Neural cell (in vitro differentiated cells): Measurements from ENCODE around the gene PCDHGA5.
"Not testable (repeated sequence)": the region's sequence is repeated elsewhere in the genome, so short reads cannot be mapped to it uniquely, and the experiment has no call there.

Experiments
- EP300 ChIP-seq: fragments of 450-650 bp; conservative IDR thresholded peaks from 2 replicates; pipeline ENCODE4 v1.6.1; 2014; ENCODE audit warnings: antibody characterized with exemption, mild to moderate bottlenecking, moderate library complexity; ENCODE audit not compliant: poor library complexity, severe bottlenecking
- EZH2 ChIP-seq: fragments of 200-600, 300-800 bp; shearing (Covaris generic), sonication (generic); IDR thresholded peaks from 2 replicates; pipeline ENCODE4 v1.6.1; 2014; ENCODE audit warnings: antibody characterized with exemption, low read length, borderline replicate concordance, mild to moderate bottlenecking; ENCODE audit not compliant: insufficient read depth, poor library complexity, severe bottlenecking
- MXI1 ChIP-seq: fragments of 450-650 bp; conservative IDR thresholded peaks from 2 replicates; pipeline ENCODE4 v1.6.1; 2014; ENCODE audit warnings: antibody characterized with exemption, mild to moderate bottlenecking; ENCODE audit not compliant: poor library complexity, severe bottlenecking
- POLR2AphosphoS5 ChIP-seq: IDR thresholded peaks from 2 replicates; pipeline ENCODE4 v1.6.1; 2012
- RAD21 ChIP-seq: fragments of 450-650 bp; conservative IDR thresholded peaks from 2 replicates; pipeline ENCODE4 v1.6.1; 2014; ENCODE audit warnings: antibody characterized with exemption, mild to moderate bottlenecking, moderate library complexity
- SMC3 ChIP-seq: fragments of 450-650 bp; conservative IDR thresholded peaks from 2 replicates; pipeline ENCODE4 v1.6.1; 2014; ENCODE audit warnings: antibody characterized with exemption, mild to moderate bottlenecking, moderate library complexity; ENCODE audit not compliant: poor library complexity
- TF ChIP-seq, protein P1 (sequence below): fragments of 450-650 bp; IDR thresholded peaks from 2 replicates; pipeline ENCODE4 v1.5.1; 2014; ENCODE audit warnings: antibody characterized with exemption, mild to moderate bottlenecking, moderate library complexity; ENCODE audit not compliant: poor library complexity, severe bottlenecking
- TF ChIP-seq, protein P2 (sequence below): IDR thresholded peaks from 2 replicates; pipeline ENCODE4 v1.6.1; 2012; ENCODE audit warnings: borderline replicate concordance

DNA sequence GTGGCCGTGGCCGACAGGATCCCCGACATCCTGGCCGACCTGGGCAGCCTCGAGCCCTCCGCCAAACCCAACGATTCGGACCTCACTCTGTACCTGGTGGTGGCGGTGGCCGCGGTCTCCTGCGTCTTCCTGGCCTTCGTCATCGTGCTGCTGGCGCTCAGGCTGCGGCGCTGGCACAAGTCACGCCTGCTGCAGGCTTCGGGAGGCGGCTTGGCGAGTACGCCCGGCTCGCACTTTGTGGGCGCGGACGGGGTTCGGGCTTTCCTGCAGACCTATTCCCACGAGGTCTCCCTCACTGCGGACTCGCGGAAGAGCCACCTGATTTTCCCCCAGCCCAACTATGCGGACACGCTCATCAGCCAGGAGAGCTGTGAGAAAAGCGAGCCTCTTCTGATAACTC, 17.9 kb upstream of the PCDHGA5 start:
- TF ChIP-seq, protein P1, sequence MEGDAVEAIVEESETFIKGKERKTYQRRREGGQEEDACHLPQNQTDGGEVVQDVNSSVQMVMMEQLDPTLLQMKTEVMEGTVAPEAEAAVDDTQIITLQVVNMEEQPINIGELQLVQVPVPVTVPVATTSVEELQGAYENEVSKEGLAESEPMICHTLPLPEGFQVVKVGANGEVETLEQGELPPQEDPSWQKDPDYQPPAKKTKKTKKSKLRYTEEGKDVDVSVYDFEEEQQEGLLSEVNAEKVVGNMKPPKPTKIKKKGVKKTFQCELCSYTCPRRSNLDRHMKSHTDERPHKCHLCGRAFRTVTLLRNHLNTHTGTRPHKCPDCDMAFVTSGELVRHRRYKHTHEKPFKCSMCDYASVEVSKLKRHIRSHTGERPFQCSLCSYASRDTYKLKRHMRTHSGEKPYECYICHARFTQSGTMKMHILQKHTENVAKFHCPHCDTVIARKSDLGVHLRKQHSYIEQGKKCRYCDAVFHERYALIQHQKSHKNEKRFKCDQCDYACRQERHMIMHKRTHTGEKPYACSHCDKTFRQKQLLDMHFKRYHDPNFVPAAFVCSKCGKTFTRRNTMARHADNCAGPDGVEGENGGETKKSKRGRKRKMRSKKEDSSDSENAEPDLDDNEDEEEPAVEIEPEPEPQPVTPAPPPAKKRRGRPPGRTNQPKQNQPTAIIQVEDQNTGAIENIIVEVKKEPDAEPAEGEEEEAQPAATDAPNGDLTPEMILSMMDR, result not testable (repeated sequence)
- TF ChIP-seq SMC3, POLR2AphosphoS5, EP300, EZH2, RAD21, MXI1: not testable (repeated sequence)
- TF ChIP-seq, protein P2, sequence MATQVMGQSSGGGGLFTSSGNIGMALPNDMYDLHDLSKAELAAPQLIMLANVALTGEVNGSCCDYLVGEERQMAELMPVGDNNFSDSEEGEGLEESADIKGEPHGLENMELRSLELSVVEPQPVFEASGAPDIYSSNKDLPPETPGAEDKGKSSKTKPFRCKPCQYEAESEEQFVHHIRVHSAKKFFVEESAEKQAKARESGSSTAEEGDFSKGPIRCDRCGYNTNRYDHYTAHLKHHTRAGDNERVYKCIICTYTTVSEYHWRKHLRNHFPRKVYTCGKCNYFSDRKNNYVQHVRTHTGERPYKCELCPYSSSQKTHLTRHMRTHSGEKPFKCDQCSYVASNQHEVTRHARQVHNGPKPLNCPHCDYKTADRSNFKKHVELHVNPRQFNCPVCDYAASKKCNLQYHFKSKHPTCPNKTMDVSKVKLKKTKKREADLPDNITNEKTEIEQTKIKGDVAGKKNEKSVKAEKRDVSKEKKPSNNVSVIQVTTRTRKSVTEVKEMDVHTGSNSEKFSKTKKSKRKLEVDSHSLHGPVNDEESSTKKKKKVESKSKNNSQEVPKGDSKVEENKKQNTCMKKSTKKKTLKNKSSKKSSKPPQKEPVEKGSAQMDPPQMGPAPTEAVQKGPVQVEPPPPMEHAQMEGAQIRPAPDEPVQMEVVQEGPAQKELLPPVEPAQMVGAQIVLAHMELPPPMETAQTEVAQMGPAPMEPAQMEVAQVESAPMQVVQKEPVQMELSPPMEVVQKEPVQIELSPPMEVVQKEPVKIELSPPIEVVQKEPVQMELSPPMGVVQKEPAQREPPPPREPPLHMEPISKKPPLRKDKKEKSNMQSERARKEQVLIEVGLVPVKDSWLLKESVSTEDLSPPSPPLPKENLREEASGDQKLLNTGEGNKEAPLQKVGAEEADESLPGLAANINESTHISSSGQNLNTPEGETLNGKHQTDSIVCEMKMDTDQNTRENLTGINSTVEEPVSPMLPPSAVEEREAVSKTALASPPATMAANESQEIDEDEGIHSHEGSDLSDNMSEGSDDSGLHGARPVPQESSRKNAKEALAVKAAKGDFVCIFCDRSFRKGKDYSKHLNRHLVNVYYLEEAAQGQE, result not testable (repeated sequence)
